ENCODE results near the gene MRPL49. TPM values are rescaled to one million over a fixed set of nuclear protein-coding genes. Genes with fewer than 3 reads are reported as not detected.

Gene MRPL49
- total RNA-seq, 1 experiment from 2014 or later, result 73.4 TPM

DNA sequence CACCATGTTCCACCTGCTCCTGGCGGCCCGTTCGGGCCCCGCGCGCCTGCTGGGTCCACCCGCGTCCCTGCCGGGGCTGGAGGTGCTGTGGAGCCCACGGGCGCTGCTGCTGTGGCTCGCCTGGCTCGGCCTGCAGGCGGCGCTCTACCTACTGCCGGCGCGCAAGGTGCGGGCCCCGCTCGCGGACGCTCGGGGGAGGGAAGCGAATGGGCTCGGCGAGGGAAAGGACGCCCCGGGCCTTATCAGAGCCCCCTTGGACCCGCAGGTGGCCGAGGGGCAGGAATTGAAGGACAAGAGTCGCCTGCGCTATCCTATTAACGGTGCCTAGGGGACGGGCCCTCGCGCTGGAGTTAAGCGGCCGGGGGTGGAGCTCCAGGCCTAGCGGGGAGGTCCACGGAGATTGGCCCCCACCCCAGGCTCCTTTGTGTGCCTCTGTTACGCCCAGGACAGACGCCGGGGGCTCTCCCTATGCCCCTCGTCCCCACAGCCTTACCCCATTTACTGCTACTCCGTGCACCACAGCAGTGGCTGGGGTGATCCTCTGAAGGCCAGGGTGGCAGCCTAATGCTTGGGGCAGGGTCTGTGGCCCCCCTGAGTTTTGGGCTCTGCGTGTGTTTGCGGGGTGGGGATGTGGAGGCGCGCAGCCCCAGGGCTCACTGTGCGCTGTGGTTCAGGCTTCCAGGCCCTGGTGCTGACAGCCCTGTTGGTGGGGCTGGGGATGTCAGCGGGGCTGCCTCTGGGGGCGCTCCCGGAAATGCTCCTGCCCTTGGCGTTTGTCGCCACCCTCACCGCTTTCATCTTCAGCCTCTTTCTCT lies 9.4 kb upstream of the MRPL49 start:
- Histone ChIP-seq H3K56ac (ENCODE audit: insufficient read length, low read depth, low read length) (no peak overlapping the region), H3K4me2 (ENCODE audit: insufficient read depth, insufficient read length, low read length) (peak overlapping the region; percentile 56), H3K27me3 (ENCODE audit: insufficient read depth, low read length) (no peaks in the 10 kb centered on the region), H3K27ac (ENCODE audit: insufficient read length, low read depth, low read length) (no peak overlapping the region), H2BK5ac (ENCODE audit: insufficient read length, low read length) (no peak overlapping the region), H3K18ac (ENCODE audit: insufficient read length, low read depth, low read length) (no peak overlapping the region), H3T11ph (ENCODE audit: low read length) (no peak overlapping the region), H2AK5ac (ENCODE audit: insufficient read length, low read length) (no peak overlapping the region), H3K4ac (ENCODE audit: low read depth, low read length) (no peak overlapping the region), H4K8ac (replicated peaks; ENCODE audit: insufficient read length, low read depth, low read length) (no peak overlapping the region), H3K9ac (ENCODE audit: extremely low read depth, insufficient read length, low read length) (peak overlapping the region; percentile 27), H3K14ac (ENCODE audit: insufficient read depth, low read length) (no peak overlapping the region), H2AFZ (ENCODE audit: low read length) (no peak overlapping the region), H3K79me1 (ENCODE audit: insufficient read depth, low read depth, low read length, poor library complexity, severe bottlenecking) (no peaks in the 10 kb centered on the region), H4K5ac (ENCODE audit: insufficient read length, low read depth, low read length) (no peak overlapping the region), H2BK120ac (ENCODE audit: low read depth, low read length, poor library complexity, severe bottlenecking) (no peak overlapping the region), H4K91ac (ENCODE audit: insufficient read length, low read depth, low read length) (no peak overlapping the region), H3K23me2 (ENCODE audit: insufficient read length, low read depth, low read length, poor library complexity, severe bottlenecking) (peaks cover 18% of the 10 kb centered on the region), H4K20me1 (ENCODE audit: control insufficient read depth, insufficient read depth, insufficient read length) (no peaks in the 10 kb centered on the region), H3K9me3 (ENCODE audit: control insufficient read depth, low read depth, low read length) (no peaks in the 10 kb centered on the region), H3K23ac (ENCODE audit: insufficient read length, low read depth, low read length) (no peak overlapping the region), H2BK15ac (ENCODE audit: low read depth, low read length) (no peak overlapping the region), H3K79me2 (ENCODE audit: insufficient read depth, low read length) (no peaks in the 10 kb centered on the region), H2BK20ac (ENCODE audit: low read depth, low read length, poor library complexity, severe bottlenecking) (no peak overlapping the region), H3K4me1 (ENCODE audit: insufficient read depth, low read length) (no peaks in the 10 kb centered on the region), H2BK12ac (ENCODE audit: insufficient read length, low read depth, low read length) (no peak overlapping the region)
- Mint-ChIP-seq H3K4me3 (peak overlapping the region; percentile 82 to 99), H3K27me3 (ENCODE audit: low read depth) (peaks cover 1% of the 10 kb centered on the region; the same call in 1 of the 2 replicates), H3K36me3 (ENCODE audit: insufficient read depth in 1 of 3, low read depth in 3 of 3) (peaks cover 2 to 28% (median 23%) of the 10 kb centered on the region in 3 experiments), H3K4me1 (peaks cover 15 to 23% of the 10 kb centered on the region in 2 experiments), H3K27ac (peak overlapping the region in 2 of 3 experiments; percentile 85 to 91; a peak in 2 of 7 replicates), H3K9me3 (no peaks in the 10 kb centered on the region)
- peak; percentile 91 for TF ChIP-seq CTCF (conservative IDR thresholded peaks at IDR 0.05)
- WGBS (ENCODE audit: extremely low coverage, insufficient read length, low lambda C conversion rate), result no CpG with 5 or more reads among the region's 57 CpGs
- DNase-seq, result peak; percentile 69
